NCI-H82 treated with DMSO at 0.1 percent for 48 hours (cell line): Measurements from ENCODE around the gene TEX10.

Experiments
- DNase-seq: peaks from one replicate; lab custom pipeline; 2025; ENCODE audit not compliant: unreplicated experiment; lab: John Stamatoyannopoulos, UW

Gene TEX10

DNA sequence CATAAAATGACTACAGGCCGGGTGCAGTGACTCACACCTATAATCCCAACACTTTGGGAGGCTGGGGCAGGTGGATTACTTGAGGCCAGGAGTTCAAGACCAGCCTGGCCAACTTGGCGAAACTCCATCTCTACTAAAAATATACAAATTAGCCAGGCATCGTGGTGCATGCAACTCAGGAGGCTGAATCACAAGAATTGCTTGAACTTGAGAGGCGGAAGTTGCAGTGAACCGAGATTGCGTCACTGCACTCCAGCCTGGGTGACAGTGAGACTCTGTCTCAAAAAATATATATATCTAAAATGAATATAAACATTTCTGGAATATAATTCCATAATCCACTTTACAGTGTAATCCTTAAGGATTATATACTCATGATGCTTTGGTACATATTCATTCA lies 66.5 kb downstream of the TEX10 start:
- no peak for DNase-seq

DNA sequence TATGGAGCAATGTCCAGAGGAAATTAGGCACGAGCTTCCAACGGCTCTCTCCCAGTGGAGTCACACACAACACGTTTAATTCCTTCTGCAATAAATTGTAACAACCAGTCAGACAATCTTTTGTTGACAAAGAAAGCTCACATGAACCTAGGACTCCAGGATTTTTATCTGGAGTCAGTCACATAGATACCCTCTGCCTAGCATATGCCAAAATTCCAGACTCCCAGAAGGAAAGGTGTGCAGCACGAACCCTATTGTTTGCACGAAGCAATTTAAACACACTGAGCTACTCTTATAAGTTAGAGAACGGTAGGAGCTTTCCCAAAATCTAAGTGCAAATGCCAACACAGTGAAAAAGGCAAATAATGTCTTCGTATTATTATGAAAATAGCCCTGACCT lies 67.1 kb downstream of the TEX10 start:
- DNase-seq = no peak

DNA sequence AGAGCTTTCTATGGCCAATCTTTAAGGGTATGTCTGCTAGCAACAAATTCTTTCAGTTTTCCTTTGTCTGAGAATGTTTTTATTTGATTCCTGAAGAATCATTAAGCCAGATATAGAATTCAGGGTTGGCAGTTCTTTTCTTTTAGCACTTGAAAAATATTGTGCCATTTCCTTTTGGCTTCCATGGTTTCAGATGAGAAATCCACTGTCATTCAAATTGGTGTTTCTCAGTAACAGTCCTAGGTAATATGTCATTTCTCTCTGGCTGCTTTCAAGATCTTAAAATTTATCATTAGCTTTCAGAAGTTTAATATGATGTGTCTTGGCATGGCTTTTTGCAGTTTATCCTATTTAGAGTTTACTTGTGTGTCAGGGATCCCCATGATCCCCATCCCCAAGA lies 67.7 kb downstream of the TEX10 start:
- DNase-seq = no peak

DNA sequence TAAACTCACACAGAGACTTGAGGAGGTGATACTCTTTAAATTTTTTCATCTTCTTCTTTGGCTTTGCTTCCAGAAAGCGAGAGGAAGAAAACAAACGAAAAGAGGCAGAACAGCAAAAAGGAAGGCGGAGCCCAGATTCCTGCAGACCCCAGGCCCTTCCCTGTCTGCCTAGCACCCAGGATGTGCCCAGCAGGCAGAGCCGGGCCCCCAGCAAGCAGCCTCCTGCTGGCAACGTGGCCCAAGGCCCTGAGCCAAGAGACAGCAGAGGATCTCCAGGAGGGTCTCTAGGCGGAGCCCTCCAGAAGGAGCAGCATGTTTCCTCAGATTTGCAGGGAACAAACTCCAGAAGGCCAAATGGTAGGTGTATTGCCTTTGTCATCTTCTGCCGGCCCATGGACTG lies 68.5 kb downstream of the TEX10 start:
- DNase-seq = no peak

DNA sequence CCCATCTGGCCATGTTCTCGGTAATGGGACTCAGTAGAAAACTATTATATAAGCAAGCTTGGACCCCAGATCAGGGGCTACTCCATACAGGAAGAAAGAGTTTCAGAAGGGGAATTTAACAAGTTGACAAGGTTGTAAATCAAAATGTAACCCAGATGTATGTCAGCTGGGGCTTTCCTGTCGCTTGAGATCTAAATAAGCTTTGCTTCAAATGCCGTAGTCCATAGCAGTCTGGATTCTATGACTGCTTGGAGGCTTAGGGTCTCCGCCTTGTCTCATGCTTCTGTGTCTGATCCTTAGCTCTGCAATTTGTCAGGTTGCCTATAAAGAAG lies 70.4 kb downstream of the TEX10 start:
- no peak for DNase-seq

DNA sequence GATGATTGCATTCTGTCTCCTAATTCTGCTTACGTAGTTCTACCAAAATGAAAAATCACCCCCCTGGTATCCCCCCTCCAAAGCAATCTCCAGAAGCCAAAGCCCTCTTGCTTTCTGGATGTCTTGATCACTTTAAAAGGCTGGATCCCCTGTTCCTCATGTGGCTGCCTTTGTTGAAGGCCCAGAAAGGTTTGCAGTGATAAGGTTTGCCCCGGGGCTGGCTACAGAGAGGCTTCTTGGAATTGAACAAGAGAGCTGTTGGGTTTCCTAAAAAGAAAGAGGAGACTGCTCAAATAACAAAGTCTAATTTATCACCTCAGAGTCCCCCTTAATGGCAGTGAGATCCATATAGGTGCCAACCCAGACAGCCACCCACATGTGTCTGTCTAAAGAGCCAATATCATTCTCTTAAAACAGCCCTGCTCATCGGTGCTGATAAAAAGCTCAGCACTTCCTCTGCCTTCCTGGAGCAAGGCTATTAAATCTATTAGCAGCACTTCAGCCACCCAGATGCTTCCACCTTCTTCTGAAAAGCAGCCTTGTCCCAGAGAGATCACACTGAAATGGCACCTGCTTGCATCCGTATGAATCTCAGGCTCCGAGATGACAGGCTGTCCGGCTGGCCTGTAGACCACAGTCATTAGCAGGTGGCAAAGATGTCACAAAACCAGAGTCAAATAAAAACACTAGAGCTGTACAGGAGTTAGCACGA lies 70.9 kb downstream of the TEX10 start:
- DNase-seq = no peak

DNA sequence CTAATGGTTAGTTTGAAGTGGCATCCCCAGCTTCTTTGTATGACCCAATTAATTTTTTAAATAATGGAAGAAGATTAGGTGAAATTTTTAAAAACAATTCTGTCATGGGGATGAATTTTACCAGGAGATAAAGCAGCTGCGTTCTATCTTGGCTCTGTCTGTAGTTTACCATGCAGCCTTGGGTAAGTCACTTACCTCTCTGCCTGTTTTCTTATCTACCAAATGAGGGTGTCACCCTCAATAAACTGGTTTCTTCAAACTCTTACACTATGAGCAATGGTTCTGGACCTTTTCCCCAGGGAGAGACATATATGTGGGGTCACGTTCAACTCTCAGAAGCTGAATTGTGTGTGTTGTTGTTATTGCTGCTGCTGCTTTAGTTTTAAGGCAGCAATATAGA lies 71.7 kb downstream of the TEX10 start:
- no peak for DNase-seq

DNA sequence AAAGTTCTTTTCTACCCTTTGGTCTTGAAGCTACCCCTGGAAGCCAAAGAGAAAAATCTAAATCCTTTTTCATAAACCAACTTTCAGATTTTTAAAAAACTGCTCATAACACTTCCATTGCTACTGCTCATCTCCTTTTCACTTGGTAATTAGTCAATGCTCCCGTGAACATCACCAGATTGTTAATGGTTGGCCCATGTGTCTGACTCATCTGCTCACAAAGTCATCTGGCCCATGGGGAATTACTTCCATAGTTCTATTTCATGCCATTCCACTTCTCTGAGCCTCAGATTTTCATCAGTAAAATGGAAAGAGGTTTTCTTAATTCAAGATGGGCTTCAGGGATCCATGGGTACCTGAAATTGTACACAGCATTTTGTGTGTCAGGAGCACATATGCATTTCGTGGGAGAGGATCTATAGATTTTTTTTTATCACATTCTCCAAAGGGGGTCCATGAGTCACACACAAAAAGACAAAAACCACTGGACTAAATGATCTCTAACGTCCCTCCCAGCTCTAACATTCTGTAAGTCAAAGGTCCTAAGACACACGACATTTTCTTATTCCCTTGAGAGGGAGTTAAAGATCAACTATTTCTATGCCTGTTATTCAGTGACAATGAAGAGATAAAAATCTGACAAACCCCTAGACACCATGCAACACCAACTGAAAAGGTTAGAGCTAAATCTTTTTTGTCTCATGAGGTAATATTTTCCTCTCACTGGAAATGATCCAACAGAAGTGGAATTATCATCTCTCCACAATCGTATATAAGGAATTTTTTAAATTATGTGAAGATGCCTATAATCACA lies 75.4 kb downstream of the TEX10 start:
- no peak for DNase-seq

DNA sequence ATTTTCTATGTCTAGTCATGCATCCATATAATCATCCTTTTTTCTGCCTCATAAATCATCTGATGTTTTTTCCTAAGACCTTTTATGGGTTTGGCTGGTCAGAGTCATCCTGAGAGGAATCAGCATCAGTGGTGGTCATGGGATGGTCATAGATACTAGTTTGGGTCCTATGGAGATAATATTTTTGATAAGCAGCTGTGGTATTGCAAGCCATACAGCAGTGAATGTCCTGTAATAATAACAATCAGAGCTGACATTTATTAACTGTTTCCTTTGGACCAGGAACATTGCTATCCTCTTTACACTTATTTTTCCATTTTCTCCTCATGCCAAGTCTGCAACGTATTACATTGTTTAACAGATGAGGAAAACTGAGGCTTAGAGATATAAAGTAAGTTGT lies 83.1 kb downstream of the TEX10 start:
- no peak for DNase-seq

DNA sequence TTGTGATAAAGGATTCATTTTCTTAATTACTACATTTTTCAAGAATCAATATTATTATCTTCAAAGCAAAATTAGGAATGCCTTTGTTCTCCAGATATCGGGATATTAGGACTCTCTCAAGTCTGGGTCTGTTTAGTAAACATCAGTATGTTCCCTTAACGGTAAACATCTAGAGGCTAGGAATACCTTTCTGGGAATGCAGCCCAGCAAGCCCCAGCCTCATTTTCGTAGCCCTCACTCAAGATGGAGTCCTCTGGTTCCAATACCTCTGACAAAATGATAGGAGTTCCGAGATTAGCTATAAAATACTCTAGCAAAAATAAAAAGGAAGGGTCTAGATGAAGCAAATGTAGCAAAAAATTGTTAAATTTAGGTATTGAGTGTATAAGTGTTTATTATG lies 84.5 kb downstream of the TEX10 start:
- no peak for DNase-seq

DNA sequence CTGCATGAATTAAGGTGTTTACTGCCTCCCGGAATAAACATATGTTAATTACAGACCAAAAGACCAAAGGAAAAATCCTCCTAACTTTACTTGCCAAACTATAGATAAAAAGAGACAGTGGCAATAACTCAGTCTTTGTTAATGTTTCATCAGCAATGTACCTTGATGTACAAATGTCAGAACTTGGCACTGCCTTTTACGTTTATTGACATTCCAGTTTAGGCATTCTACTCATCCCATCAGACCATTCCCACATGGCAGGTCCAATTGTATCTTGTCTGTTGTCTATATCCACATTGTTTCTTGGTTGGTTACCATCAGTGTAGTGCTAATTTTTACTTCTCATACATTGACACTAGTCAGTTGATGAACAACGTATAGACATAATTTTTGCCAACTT lies 85.5 kb downstream of the TEX10 start:
- DNase-seq = no peak
